ENCODE measurements around the gene SRP72.

The SRP72 gene

GRCh38 chr4:56550642-56551041 is 83.2 kb downstream of the SRP72 start:
- DNase-seq (ENCODE audit: low read depth): no peak

- no peak for DNase-seq (ENCODE audit: low read depth)
Observed at GRCh38 chr4:56551516-56551915, 84.1 kb downstream of the SRP72 start.

GRCh38 chr4:56552273-56552672 is 84.9 kb downstream of the SRP72 start:
- no peak for DNase-seq (ENCODE audit: low read depth)

All from activated T-cell treated with anti-CD3 and anti-CD28 coated beads for 24 hours (primary cell).